Lower leg skin (tissue), 3 donors: ENCODE measurements around the gene EFEMP2.

Experiments used
- CTCF ChIP-seq, 3 donors: fragments of 450-650 bp; IDR thresholded peaks; one replicate each; pipeline ENCODE4 v1.5.1; 2016; ENCODE audit warnings: antibody characterized with exemption in 3 of 3, mild to moderate bottlenecking in 3 of 3, moderate library complexity in 2 of 3
- POLR2A ChIP-seq, 2 donors: fragments of 450-650 bp; IDR thresholded peaks; one replicate each; pipeline ENCODE4 v1.6.1; 2016 to 2017; ENCODE audit warnings: antibody characterized with exemption in 2 of 2, mild to moderate bottlenecking in 1 of 2, moderate library complexity in 1 of 2

- TF ChIP-seq CTCF (IDR thresholded peaks at IDR 0.05) = no peak
- no peak for TF ChIP-seq POLR2A (IDR thresholded peaks at IDR 0.05)
Measured at GRCh38 chr11:65921876-65922275, 49.3 kb upstream of the EFEMP2 start.
